ENCODE results near the gene IL17D.

Gene IL17D

GRCh38 chr13:20769091-20769490, 65.6 kb downstream of the IL17D start:
- no peak for DNase-seq (ENCODE audit: low read depth)
- no peak for TF ChIP-seq CTCF (IDR thresholded peaks at IDR 0.05; ENCODE audit: control insufficient read depth, insufficient read depth, low read depth, low read length, missing control alignments)
- no peak overlapping the region for H3K4me3 ChIP-seq (ENCODE audit: control insufficient read depth, low read depth, low read length)

- no peak overlapping the region for H3K4me3 ChIP-seq (ENCODE audit: control insufficient read depth, low read depth, low read length)
- TF ChIP-seq CTCF (IDR thresholded peaks at IDR 0.05; ENCODE audit: control insufficient read depth, insufficient read depth, low read depth, low read length, missing control alignments), result no peak
- DNase-seq (ENCODE audit: low read depth), result no peak
Observed at GRCh38 chr13:20769834-20770233, 66.3 kb downstream of the IL17D start.

Data from AG09309 (cell line).